T-helper 17 cell (primary cell): ENCODE measurements around the gene TSHR. TPM values are rescaled to one million over a fixed set of nuclear protein-coding genes. Genes with fewer than 3 reads are reported as not detected.

Experiments used
- total RNA-seq, 4 donors: library from RNA in 2 of 4; stranded (reverse) in 2 of 4; gene quantifications; one replicate each; pipeline ENCODE4 v1.2.3 and lab custom pipeline; 2022 to 2026

The TSHR gene
- total RNA-seq, 2 donors from 2014 or later = 0.13 to 0.50 TPM

Other genes with a start within 250 kb of the TSHR start
- 10 to 100 TPM; 19.6 to 25.1 TPM for gene CEP128, start 13.9 kb upstream of the TSHR start, total RNA-seq